ENCODE results near the gene WDR45. TPM values are rescaled to one million over a fixed set of nuclear protein-coding genes. Genes with fewer than 3 reads are reported as not detected.

WDR45 gene
- polyA plus RNA-seq, 1 donor from 2014 or later, result 26.5 TPM

DNA sequence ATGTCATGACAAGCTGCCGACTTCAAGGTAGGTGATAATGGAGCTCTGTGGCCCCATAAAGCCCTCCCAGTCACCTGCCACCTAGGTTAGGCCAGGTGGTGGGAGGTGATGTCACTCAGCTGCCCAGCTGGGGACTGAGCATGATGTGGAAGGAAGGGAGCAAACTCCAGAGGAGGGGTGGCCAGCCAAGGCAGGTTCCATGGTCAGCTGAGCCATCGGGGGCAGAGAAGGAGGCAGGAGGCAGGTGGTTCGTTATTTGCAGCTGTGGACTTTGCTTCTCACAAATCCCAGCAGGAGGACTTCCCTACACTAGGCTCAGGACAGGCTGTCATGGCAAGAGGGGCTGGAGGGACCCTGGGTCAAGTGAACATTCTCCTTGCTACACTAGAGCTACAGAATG lies 18.8 kb downstream of the WDR45 start:
- no peak for TF ChIP-seq RAD21 (conservative IDR thresholded peaks at IDR 0.05)
- TF ChIP-seq EZH2 (IDR thresholded peaks at IDR 0.05; ENCODE audit: borderline replicate concordance, insufficient read depth, low read length, poor library complexity, severe bottlenecking), result no peak
- TF ChIP-seq TAF1 (IDR thresholded peaks at IDR 0.05; ENCODE audit: low read depth), result no peak
- no peak for TF ChIP-seq SMC3 (conservative IDR thresholded peaks at IDR 0.05; ENCODE audit: poor library complexity)
- no peak for TF ChIP-seq EP300 (conservative IDR thresholded peaks at IDR 0.05; ENCODE audit: poor library complexity, severe bottlenecking)
- no peak for TF ChIP-seq POLR2AphosphoS5 (IDR thresholded peaks at IDR 0.05)
- TF ChIP-seq, protein P1, sequence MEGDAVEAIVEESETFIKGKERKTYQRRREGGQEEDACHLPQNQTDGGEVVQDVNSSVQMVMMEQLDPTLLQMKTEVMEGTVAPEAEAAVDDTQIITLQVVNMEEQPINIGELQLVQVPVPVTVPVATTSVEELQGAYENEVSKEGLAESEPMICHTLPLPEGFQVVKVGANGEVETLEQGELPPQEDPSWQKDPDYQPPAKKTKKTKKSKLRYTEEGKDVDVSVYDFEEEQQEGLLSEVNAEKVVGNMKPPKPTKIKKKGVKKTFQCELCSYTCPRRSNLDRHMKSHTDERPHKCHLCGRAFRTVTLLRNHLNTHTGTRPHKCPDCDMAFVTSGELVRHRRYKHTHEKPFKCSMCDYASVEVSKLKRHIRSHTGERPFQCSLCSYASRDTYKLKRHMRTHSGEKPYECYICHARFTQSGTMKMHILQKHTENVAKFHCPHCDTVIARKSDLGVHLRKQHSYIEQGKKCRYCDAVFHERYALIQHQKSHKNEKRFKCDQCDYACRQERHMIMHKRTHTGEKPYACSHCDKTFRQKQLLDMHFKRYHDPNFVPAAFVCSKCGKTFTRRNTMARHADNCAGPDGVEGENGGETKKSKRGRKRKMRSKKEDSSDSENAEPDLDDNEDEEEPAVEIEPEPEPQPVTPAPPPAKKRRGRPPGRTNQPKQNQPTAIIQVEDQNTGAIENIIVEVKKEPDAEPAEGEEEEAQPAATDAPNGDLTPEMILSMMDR (IDR thresholded peaks at IDR 0.05; ENCODE audit: poor library complexity, severe bottlenecking), result no peak
- Histone ChIP-seq H3K79me2 (replicated peaks; ENCODE audit: insufficient read depth, low read length) (no peaks in the 10 kb centered on the region), H2AFZ (ENCODE audit: low read depth, low read length) (no peak overlapping the region), H3K27me3 (ENCODE audit: insufficient read depth, low read depth, low read length) (no peaks in the 10 kb centered on the region), H3K36me3 (ENCODE audit: insufficient read depth, low read length) (no peaks in the 10 kb centered on the region), H3K27ac (ENCODE audit: low read length) (no peak overlapping the region), H3K9me3 (ENCODE audit: low read length) (no peaks in the 10 kb centered on the region), H3K9me2 (ENCODE audit: insufficient read depth, low read length) (no peaks in the 10 kb centered on the region), H3K9ac (ENCODE audit: low read length) (no peak overlapping the region), H3K4me3 (ENCODE audit: low read length) (no peak overlapping the region), H4K20me1 (ENCODE audit: insufficient read depth) (no peaks in the 10 kb centered on the region), H3K4me2 (ENCODE audit: low read length) (no peak overlapping the region), H3F3A (ENCODE audit: insufficient read depth, low read length, poor library complexity, severe bottlenecking) (no peaks in the 10 kb centered on the region)

DNA sequence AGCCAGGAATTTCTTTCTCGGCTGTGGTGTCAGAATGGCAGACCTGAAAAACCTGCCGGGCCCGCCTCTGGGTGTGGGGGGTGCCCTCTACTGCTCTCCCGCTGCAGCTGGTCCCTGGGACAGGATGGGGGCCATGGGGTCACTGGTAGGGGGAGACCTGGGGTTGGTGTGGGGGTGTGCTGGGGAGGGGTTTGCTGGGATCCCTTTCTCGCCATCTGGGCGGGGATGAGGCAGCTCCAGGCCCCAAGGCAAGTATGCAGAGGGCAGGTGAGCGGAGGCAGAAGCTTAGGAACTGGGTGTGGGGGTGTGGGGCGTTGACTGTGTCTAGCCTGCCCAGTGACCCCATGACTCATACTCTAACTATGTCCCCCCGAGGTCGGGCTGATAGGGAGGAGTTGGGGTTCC lies 20.0 kb downstream of the WDR45 start:
- TF ChIP-seq EP300 (conservative IDR thresholded peaks at IDR 0.05; ENCODE audit: poor library complexity, severe bottlenecking) (no peak), POLR2AphosphoS5 (IDR thresholded peaks at IDR 0.05) (no peak), MXI1 (conservative IDR thresholded peaks at IDR 0.05; ENCODE audit: poor library complexity, severe bottlenecking) (no peak)
- TF ChIP-seq, protein P1 (IDR thresholded peaks at IDR 0.05; ENCODE audit: poor library complexity, severe bottlenecking), result no peak
- Histone ChIP-seq H3K79me2 (replicated peaks; ENCODE audit: insufficient read depth, low read length) (no peaks in the 10 kb centered on the region), H3K36me3 (ENCODE audit: insufficient read depth, low read length) (no peaks in the 10 kb centered on the region), H3K9me2 (ENCODE audit: insufficient read depth, low read length) (no peaks in the 10 kb centered on the region), H3K4me3 (ENCODE audit: low read length) (no peak overlapping the region), H3F3A (ENCODE audit: insufficient read depth, low read length, poor library complexity, severe bottlenecking) (no peaks in the 10 kb centered on the region), H3K4me2 (ENCODE audit: low read length) (no peak overlapping the region), H3K9ac (ENCODE audit: low read length) (no peak overlapping the region), H3K9me3 (ENCODE audit: low read length) (no peaks in the 10 kb centered on the region), H3K27ac (ENCODE audit: low read length) (no peak overlapping the region), H2AFZ (ENCODE audit: low read depth, low read length) (no peak overlapping the region), H4K20me1 (ENCODE audit: insufficient read depth) (no peaks in the 10 kb centered on the region), H3K27me3 (ENCODE audit: insufficient read depth, low read depth, low read length) (no peaks in the 10 kb centered on the region)

DNA sequence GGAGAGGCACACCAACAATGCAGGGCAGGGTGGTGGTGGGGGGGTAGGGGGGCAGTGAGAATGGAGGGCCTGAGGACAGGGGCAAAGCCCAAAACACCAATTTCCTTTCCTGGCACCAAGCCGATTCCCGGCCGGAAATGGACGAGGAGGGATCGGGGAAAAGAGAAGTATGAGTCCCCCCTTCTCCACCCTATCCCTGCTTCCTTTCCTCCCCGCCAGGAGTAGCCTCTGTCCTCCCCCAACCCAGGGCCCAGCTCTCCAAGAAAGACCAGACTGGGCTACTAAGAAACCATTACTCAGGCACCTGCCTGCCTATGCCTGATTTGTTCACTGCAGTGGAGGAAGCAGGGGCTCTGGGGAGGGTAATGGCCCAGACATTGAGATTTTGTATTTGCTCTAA lies 20.5 kb downstream of the WDR45 start:
- no peak overlapping the region for H3K4me3 ChIP-seq (ENCODE audit: low read length)
- no peaks in the 10 kb centered on the region for H3K36me3 ChIP-seq (ENCODE audit: insufficient read depth, low read length)
- no peaks in the 10 kb centered on the region for H4K20me1 ChIP-seq (ENCODE audit: insufficient read depth)
- TF ChIP-seq, protein P1 (IDR thresholded peaks at IDR 0.05; ENCODE audit: poor library complexity, severe bottlenecking), result no peak
- no peak for TF ChIP-seq TAF1 (IDR thresholded peaks at IDR 0.05; ENCODE audit: low read depth)
- no peak for TF ChIP-seq MXI1 (conservative IDR thresholded peaks at IDR 0.05; ENCODE audit: poor library complexity, severe bottlenecking)
- TF ChIP-seq EZH2 (IDR thresholded peaks at IDR 0.05; ENCODE audit: borderline replicate concordance, insufficient read depth, low read length, poor library complexity, severe bottlenecking), result no peak
- TF ChIP-seq, protein P2, sequence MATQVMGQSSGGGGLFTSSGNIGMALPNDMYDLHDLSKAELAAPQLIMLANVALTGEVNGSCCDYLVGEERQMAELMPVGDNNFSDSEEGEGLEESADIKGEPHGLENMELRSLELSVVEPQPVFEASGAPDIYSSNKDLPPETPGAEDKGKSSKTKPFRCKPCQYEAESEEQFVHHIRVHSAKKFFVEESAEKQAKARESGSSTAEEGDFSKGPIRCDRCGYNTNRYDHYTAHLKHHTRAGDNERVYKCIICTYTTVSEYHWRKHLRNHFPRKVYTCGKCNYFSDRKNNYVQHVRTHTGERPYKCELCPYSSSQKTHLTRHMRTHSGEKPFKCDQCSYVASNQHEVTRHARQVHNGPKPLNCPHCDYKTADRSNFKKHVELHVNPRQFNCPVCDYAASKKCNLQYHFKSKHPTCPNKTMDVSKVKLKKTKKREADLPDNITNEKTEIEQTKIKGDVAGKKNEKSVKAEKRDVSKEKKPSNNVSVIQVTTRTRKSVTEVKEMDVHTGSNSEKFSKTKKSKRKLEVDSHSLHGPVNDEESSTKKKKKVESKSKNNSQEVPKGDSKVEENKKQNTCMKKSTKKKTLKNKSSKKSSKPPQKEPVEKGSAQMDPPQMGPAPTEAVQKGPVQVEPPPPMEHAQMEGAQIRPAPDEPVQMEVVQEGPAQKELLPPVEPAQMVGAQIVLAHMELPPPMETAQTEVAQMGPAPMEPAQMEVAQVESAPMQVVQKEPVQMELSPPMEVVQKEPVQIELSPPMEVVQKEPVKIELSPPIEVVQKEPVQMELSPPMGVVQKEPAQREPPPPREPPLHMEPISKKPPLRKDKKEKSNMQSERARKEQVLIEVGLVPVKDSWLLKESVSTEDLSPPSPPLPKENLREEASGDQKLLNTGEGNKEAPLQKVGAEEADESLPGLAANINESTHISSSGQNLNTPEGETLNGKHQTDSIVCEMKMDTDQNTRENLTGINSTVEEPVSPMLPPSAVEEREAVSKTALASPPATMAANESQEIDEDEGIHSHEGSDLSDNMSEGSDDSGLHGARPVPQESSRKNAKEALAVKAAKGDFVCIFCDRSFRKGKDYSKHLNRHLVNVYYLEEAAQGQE (IDR thresholded peaks at IDR 0.05; ENCODE audit: borderline replicate concordance), result no peak
- TF ChIP-seq SMC3 (conservative IDR thresholded peaks at IDR 0.05; ENCODE audit: poor library complexity), result no peak
- TF ChIP-seq RAD21 (conservative IDR thresholded peaks at IDR 0.05), result no peak
- no peak for TF ChIP-seq EP300 (conservative IDR thresholded peaks at IDR 0.05; ENCODE audit: poor library complexity, severe bottlenecking)
- no peak for TF ChIP-seq POLR2AphosphoS5 (IDR thresholded peaks at IDR 0.05)
- H3K9ac ChIP-seq (ENCODE audit: low read length), result no peak overlapping the region
- no peak overlapping the region for H3K4me2 ChIP-seq (ENCODE audit: low read length)
- no peaks in the 10 kb centered on the region for H3K27me3 ChIP-seq (ENCODE audit: insufficient read depth, low read depth, low read length)
- no peaks in the 10 kb centered on the region for H3K9me2 ChIP-seq (ENCODE audit: insufficient read depth, low read length)
- H3F3A ChIP-seq (ENCODE audit: insufficient read depth, low read length, poor library complexity, severe bottlenecking), result no peaks in the 10 kb centered on the region
- no peak overlapping the region for H2AFZ ChIP-seq (ENCODE audit: low read depth, low read length)
- H3K27ac ChIP-seq (ENCODE audit: low read length), result no peak overlapping the region
- no peaks in the 10 kb centered on the region for H3K79me2 ChIP-seq (replicated peaks; ENCODE audit: insufficient read depth, low read length)
- H3K9me3 ChIP-seq (ENCODE audit: low read length), result no peaks in the 10 kb centered on the region
